GM12878 (cell line): Measurements from ENCODE around the gene ARL15.

Experiments
- CTCF ChIP-seq, 3 experiments: IDR thresholded peaks in 2 of 3; conservative IDR thresholded peaks in 1 of 3; 2 replicates each; pipeline ENCODE4 v1.5.1; 2011; ENCODE audit warnings: low read depth in 3 of 3, low read length in 3 of 3, mild to moderate bottlenecking in 3 of 3, control low read depth in 2 of 3, moderate library complexity in 2 of 3, inconsistent platforms in 1 of 3, mixed read lengths in 1 of 3; ENCODE audit not compliant: control insufficient read depth in 2 of 3, insufficient read depth in 1 of 3; ENCODE audit errors: extremely low read depth in 1 of 3
- EZH2 ChIP-seq: IDR thresholded peaks from 2 replicates; pipeline ENCODE4 v1.6.1; 2012; ENCODE audit warnings: low read depth, mild to moderate bottlenecking, control low read depth, inconsistent platforms, low read length, borderline replicate concordance; ENCODE audit not compliant: control insufficient read depth
- POLR2AphosphoS5 ChIP-seq: IDR thresholded peaks from 2 replicates; pipeline ENCODE4 v1.6.1; 2011; ENCODE audit warnings: mild to moderate bottlenecking, low read length, inconsistent platforms

GRCh38 chr5:54040804-54041203 is 269.6 kb downstream of the ARL15 start:
- TF ChIP-seq CTCF (IDR thresholded peaks at IDR 0.05 in 2 of 3, conservative IDR thresholded peaks at IDR 0.05 in 1 of 3; ENCODE audit: control insufficient read depth in 2 of 3, extremely low read depth in 1 of 3, insufficient read depth in 1 of 3, low read depth in 3 of 3, low read length in 3 of 3) (no peak), POLR2AphosphoS5 (no peak), EZH2 (no peak)
